Parathyroid adenoma (tissue), 2 donors: ENCODE results near the gene ZFAND6.

Source experiments
- H2AFZ ChIP-seq: fragments of 300-600 bp; sonication (generic); one replicate; pipeline ENCODE4 v1.7.0; 2017; ENCODE audit warnings: antibody characterized with exemption, mild to moderate bottlenecking
- H3K27ac ChIP-seq: fragments of 300-600 bp; sonication (generic); one replicate; pipeline ENCODE4 v1.7.0; 2017
- H3K27me3 ChIP-seq: fragments of 300-600 bp; sonication (generic); one replicate; pipeline ENCODE4 v1.7.0; 2017; ENCODE audit warnings: low read length; ENCODE audit not compliant: control insufficient read depth, insufficient read depth
- H3K36me3 ChIP-seq: fragments of 300-600 bp; sonication (generic); one replicate; pipeline ENCODE4 v1.7.0; 2017; ENCODE audit warnings: low read length; ENCODE audit not compliant: control insufficient read depth, insufficient read depth
- H3K4me1 ChIP-seq: fragments of 300-600 bp; sonication (generic); one replicate; pipeline ENCODE4 v1.7.0; 2017; ENCODE audit warnings: control low read depth
- H3K4me2 ChIP-seq: fragments of 300-600 bp; sonication (generic); one replicate; pipeline ENCODE4 v1.7.0; 2017; ENCODE audit warnings: low read length
- H3K4me3 ChIP-seq: fragments of 300-600 bp; sonication (generic); one replicate; pipeline ENCODE4 v1.7.0; 2017; ENCODE audit warnings: low read depth, low read length
- H3K79me2 ChIP-seq: fragments of 300-600 bp; sonication (generic); one replicate; pipeline ENCODE4 v1.7.0; 2017; ENCODE audit warnings: control low read depth
- H3K9ac ChIP-seq: fragments of 300-600 bp; sonication (generic); one replicate; pipeline ENCODE4 v1.7.0; 2017; ENCODE audit warnings: mild to moderate bottlenecking
- H3K9me3 ChIP-seq: fragments of 300-600 bp; sonication (generic); one replicate; pipeline ENCODE4 v1.7.0; 2017; ENCODE audit warnings: low read length; ENCODE audit not compliant: control insufficient read depth
- CTCF ChIP-seq: fragments of 300-600 bp; sonication (generic); IDR thresholded peaks from one replicate; pipeline ENCODE4 v1.7.0; 2017; ENCODE audit warnings: antibody characterized with exemption, mild to moderate bottlenecking
- donor health status: primary hyperparathyroidism.

The ZFAND6 gene

GRCh38 chr15:80170596-80170995 is 111.1 kb downstream of the ZFAND6 start:
- no peak overlapping the region for H2AFZ ChIP-seq
- TF ChIP-seq CTCF: no peak
- H3K27ac ChIP-seq: no peak overlapping the region
- no peak overlapping the region for H3K4me2 ChIP-seq
- H3K4me3 ChIP-seq: no peak overlapping the region
- H3K9ac ChIP-seq: no peak overlapping the region
- no peaks in the 10 kb centered on the region for H3K36me3 ChIP-seq
- no peaks in the 10 kb centered on the region for H3K9me3 ChIP-seq
- no peaks in the 10 kb centered on the region for H3K79me2 ChIP-seq
- H3K4me1 ChIP-seq: no peaks in the 10 kb centered on the region
- no peaks in the 10 kb centered on the region for H3K27me3 ChIP-seq

- TF ChIP-seq CTCF: no peak
- Histone ChIP-seq H3K4me1 (no peaks in the 10 kb centered on the region), H3K27me3 (no peaks in the 10 kb centered on the region), H3K27ac (no peak overlapping the region), H2AFZ (no peak overlapping the region), H3K4me3 (no peak overlapping the region), H3K4me2 (no peak overlapping the region), H3K9ac (no peak overlapping the region), H3K79me2 (no peaks in the 10 kb centered on the region), H3K9me3 (no peaks in the 10 kb centered on the region), H3K36me3 (no peaks in the 10 kb centered on the region)
Observed at GRCh38 chr15:80171787-80172186, 112.3 kb downstream of the ZFAND6 start.

DNA sequence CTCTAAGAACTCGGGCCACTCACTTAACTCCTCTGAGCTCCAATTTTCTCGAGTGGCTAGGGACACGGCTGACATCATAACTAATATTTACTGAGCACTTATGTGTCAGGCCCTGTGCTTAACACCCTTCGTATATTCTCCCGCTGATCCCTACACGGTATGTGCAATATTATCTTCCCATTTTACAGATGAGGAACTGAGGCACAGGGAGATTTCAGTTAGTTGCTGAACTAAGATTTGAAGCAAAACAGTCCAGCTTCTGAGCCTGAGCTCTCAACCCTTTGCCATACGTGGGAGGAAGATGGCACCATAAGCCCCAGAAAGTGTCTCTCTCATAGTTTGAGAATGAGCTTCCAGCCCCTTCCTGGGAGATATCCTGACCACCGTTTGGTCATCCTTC is 112.9 kb downstream of the ZFAND6 start:
- no peaks in the 10 kb centered on the region for H3K9me3 ChIP-seq
- no peak overlapping the region for H2AFZ ChIP-seq
- no peak overlapping the region for H3K4me3 ChIP-seq
- no peak for TF ChIP-seq CTCF
- no peak overlapping the region for H3K9ac ChIP-seq
- H3K4me2 ChIP-seq: no peak overlapping the region
- H3K79me2 ChIP-seq: no peaks in the 10 kb centered on the region
- H3K27ac ChIP-seq: no peak overlapping the region
- no peaks in the 10 kb centered on the region for H3K27me3 ChIP-seq
- no peaks in the 10 kb centered on the region for H3K4me1 ChIP-seq
- no peaks in the 10 kb centered on the region for H3K36me3 ChIP-seq

DNA sequence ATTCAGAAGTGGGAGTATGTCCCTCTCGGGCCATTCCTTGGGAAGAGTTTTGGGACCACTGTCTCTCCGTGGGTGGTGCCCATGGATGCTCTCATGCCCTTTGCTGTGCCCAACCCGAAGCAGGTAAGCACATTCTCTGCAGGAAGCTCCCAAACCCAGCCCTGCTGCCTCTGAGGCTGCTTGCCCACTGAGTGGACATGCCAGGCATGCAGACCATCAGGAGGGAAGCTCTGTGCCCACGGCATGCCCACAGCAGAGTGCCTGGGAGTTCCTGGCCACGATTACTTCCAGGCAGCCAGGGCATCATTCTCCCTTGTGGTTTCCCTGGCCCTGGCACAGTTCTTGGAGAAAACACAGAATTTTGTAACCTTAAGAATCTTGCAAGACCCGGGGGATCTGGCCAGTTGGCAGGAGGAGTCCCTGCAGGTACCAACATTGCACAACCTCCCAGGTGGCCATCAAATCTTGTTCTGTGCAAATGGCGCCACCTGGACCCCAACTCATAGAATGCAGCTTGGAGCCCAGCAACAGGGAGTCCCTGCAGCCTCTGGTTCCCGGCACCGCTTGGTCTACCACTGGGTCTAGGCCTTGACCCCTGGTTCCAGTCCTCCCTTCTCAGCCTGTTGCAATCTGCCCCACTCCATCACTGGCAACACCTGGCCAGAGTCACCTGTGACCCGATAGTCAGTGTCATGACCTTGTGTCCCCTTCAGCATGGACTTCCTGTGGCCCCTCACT is 113.7 kb downstream of the ZFAND6 start:
- no peaks in the 10 kb centered on the region for H3K4me1 ChIP-seq
- no peak overlapping the region for H3K4me3 ChIP-seq
- H3K9ac ChIP-seq: no peak overlapping the region
- H3K79me2 ChIP-seq: no peaks in the 10 kb centered on the region
- no peaks in the 10 kb centered on the region for H3K27me3 ChIP-seq
- H3K36me3 ChIP-seq: no peaks in the 10 kb centered on the region
- peak; percentile 43 for TF ChIP-seq CTCF
- H3K27ac ChIP-seq: no peak overlapping the region
- no peak overlapping the region for H3K4me2 ChIP-seq
- no peaks in the 10 kb centered on the region for H3K9me3 ChIP-seq
- no peak overlapping the region for H2AFZ ChIP-seq
